Stimulated activated CD4-positive, alpha-beta T cell treated with anti-CD3 and anti-CD28 coated beads, Interleukin-4, amount 100 ng/mL, for 48 hours (primary cell): ENCODE results near the gene RPS19BP1.

Source experiments
- DNase-seq, 2 donors: peaks; one replicate each; pipeline ENCODE4 v3.0.0-alpha.2; 2020; ENCODE audit warnings: low read depth in 2 of 2

Gene RPS19BP1

GRCh38 chr22:39490966-39491680 is 41.4 kb downstream of the RPS19BP1 start:
- no peak for DNase-seq

GRCh38 chr22:39490135-39490798 is 42.3 kb downstream of the RPS19BP1 start:
- DNase-seq: peak; percentile 69 to 82

- no peak for DNase-seq
Observed at GRCh38 chr22:39489094-39490068, 43.2 kb downstream of the RPS19BP1 start.

- no peak for DNase-seq
Observed at GRCh38 chr22:39488563-39489083, 43.9 kb downstream of the RPS19BP1 start.

GRCh38 chr22:39487826-39488520 is 44.6 kb downstream of the RPS19BP1 start:
- DNase-seq: no peak

GRCh38 chr22:39486951-39487825 is 45.4 kb downstream of the RPS19BP1 start:
- DNase-seq: no peak

GRCh38 chr22:39482768-39483167 is 49.8 kb downstream of the RPS19BP1 start:
- DNase-seq: no peak

GRCh38 chr22:39481595-39481994 is 51.0 kb downstream of the RPS19BP1 start:
- no peak for DNase-seq

GRCh38 chr22:39481054-39481453 is 51.5 kb downstream of the RPS19BP1 start:
- DNase-seq: no peak

- no peak for DNase-seq
Observed at GRCh38 chr22:39480557-39480956, 52.0 kb downstream of the RPS19BP1 start.

- no peak for DNase-seq
Observed at GRCh38 chr22:39479254-39479653, 53.3 kb downstream of the RPS19BP1 start.
